Measurements from ENCODE around the gene TUSC2. TPM values are rescaled to one million over a fixed set of nuclear protein-coding genes. Genes with fewer than 3 reads are reported as not detected.

TUSC2 gene
- total RNA-seq, 1 donor from 2014 or later, result 16.9 TPM

GRCh38 chr3:50320853-50321335, 7.1 kb downstream of the TUSC2 start:
- Mint-ChIP-seq H3K27me3 (ENCODE audit: unreplicated experiment) (no peaks in the 10 kb centered on the region), H3K9me3 (ENCODE audit: unreplicated experiment) (no peaks in the 10 kb centered on the region), H3K4me3 (ENCODE audit: unreplicated experiment) (peak overlapping the region; percentile 84), H3K27ac (ENCODE audit: unreplicated experiment) (peak overlapping the region; percentile 60), H3K36me3 (ENCODE audit: unreplicated experiment) (peaks cover 7% of the 10 kb centered on the region), H3K4me1 (ENCODE audit: unreplicated experiment) (peaks cover 32% of the 10 kb centered on the region)
- no peak for TF ChIP-seq CTCF (IDR thresholded peaks at IDR 0.05)
- DNase-seq (ENCODE audit: extremely low spot score, unreplicated experiment), result peak; percentile 91

- Mint-ChIP-seq H3K9me3 (ENCODE audit: unreplicated experiment) (no peaks in the 10 kb centered on the region), H3K4me1 (ENCODE audit: unreplicated experiment) (peaks cover 33% of the 10 kb centered on the region), H3K4me3 (ENCODE audit: unreplicated experiment) (peak overlapping the region; percentile 84), H3K27ac (ENCODE audit: unreplicated experiment) (peak overlapping the region; percentile 60), H3K27me3 (ENCODE audit: unreplicated experiment) (no peaks in the 10 kb centered on the region), H3K36me3 (ENCODE audit: unreplicated experiment) (peaks cover 7% of the 10 kb centered on the region)
- no peak for DNase-seq (ENCODE audit: extremely low spot score, unreplicated experiment)
- TF ChIP-seq CTCF (IDR thresholded peaks at IDR 0.05), result no peak
These were observed 8.0 kb downstream of the TUSC2 start for GRCh38 chr3:50319894-50320625.

- peaks cover 28% of the 10 kb centered on the region for H3K4me1 Mint-ChIP-seq (ENCODE audit: unreplicated experiment)
- no peaks in the 10 kb centered on the region for H3K27me3 Mint-ChIP-seq (ENCODE audit: unreplicated experiment)
- H3K27ac Mint-ChIP-seq (ENCODE audit: unreplicated experiment), result peak overlapping the region; percentile 27
- H3K4me3 Mint-ChIP-seq (ENCODE audit: unreplicated experiment), result peak overlapping the region; percentile 14
- no peak for DNase-seq (ENCODE audit: extremely low spot score, unreplicated experiment)
- TF ChIP-seq CTCF (IDR thresholded peaks at IDR 0.05), result no peak
- H3K9me3 Mint-ChIP-seq (ENCODE audit: unreplicated experiment), result no peaks in the 10 kb centered on the region
- H3K36me3 Mint-ChIP-seq (ENCODE audit: unreplicated experiment), result peaks cover 7% of the 10 kb centered on the region
These were observed 8.7 kb downstream of the TUSC2 start for GRCh38 chr3:50319181-50319893.

GRCh38 chr3:50318615-50319014, 9.4 kb downstream of the TUSC2 start:
- Mint-ChIP-seq H3K4me1 (ENCODE audit: unreplicated experiment) (peaks cover 28% of the 10 kb centered on the region), H3K36me3 (ENCODE audit: unreplicated experiment) (peaks cover 7% of the 10 kb centered on the region), H3K4me3 (ENCODE audit: unreplicated experiment) (no peak overlapping the region), H3K9me3 (ENCODE audit: unreplicated experiment) (no peaks in the 10 kb centered on the region), H3K27me3 (ENCODE audit: unreplicated experiment) (no peaks in the 10 kb centered on the region), H3K27ac (ENCODE audit: unreplicated experiment) (no peak overlapping the region)
- DNase-seq (ENCODE audit: extremely low spot score, unreplicated experiment), result no peak
- TF ChIP-seq CTCF (IDR thresholded peaks at IDR 0.05), result no peak

- TF ChIP-seq CTCF (IDR thresholded peaks at IDR 0.05), result no peak
- Mint-ChIP-seq H3K27ac (ENCODE audit: unreplicated experiment) (no peak overlapping the region), H3K36me3 (ENCODE audit: unreplicated experiment) (peaks cover 7% of the 10 kb centered on the region), H3K4me1 (ENCODE audit: unreplicated experiment) (peaks cover 28% of the 10 kb centered on the region), H3K27me3 (ENCODE audit: unreplicated experiment) (no peaks in the 10 kb centered on the region), H3K4me3 (ENCODE audit: unreplicated experiment) (no peak overlapping the region), H3K9me3 (ENCODE audit: unreplicated experiment) (no peaks in the 10 kb centered on the region)
- no peak for DNase-seq (ENCODE audit: extremely low spot score, unreplicated experiment)
These were observed 9.9 kb downstream of the TUSC2 start for GRCh38 chr3:50318163-50318562.

All from osteocyte (in vitro differentiated cells).